ENCODE results near the gene OR10V1.

DNA sequence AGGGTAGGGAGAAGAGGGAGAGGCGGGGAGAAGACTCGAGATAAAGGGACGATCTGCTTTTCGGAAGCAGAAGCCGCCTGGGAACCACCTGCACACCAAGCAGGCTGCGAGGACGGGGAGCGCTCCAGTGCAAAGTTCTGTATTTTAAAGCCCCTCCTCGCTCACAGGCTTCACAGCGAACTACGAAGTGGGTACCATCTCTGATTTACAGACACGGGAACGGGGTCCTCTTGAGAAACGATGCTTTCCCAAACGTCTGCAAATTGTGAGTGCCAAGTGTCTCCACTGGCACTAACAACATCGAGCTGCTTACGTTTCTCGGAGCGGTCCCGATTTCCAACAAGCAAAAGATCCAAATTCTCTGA, 40.8 kb upstream of the OR10V1 start:
- TF ChIP-seq POLR2AphosphoS5 (IDR thresholded peaks at IDR 0.05) = no peak
- TF ChIP-seq, protein P1, sequence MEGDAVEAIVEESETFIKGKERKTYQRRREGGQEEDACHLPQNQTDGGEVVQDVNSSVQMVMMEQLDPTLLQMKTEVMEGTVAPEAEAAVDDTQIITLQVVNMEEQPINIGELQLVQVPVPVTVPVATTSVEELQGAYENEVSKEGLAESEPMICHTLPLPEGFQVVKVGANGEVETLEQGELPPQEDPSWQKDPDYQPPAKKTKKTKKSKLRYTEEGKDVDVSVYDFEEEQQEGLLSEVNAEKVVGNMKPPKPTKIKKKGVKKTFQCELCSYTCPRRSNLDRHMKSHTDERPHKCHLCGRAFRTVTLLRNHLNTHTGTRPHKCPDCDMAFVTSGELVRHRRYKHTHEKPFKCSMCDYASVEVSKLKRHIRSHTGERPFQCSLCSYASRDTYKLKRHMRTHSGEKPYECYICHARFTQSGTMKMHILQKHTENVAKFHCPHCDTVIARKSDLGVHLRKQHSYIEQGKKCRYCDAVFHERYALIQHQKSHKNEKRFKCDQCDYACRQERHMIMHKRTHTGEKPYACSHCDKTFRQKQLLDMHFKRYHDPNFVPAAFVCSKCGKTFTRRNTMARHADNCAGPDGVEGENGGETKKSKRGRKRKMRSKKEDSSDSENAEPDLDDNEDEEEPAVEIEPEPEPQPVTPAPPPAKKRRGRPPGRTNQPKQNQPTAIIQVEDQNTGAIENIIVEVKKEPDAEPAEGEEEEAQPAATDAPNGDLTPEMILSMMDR (IDR thresholded peaks at IDR 0.05) = no peak

Measured in transverse colon (tissue), 4 donors.